Mammary epithelial cell (primary cell): ENCODE measurements around the gene KDM4B.

ENCODE experiments used
- EZH2 ChIP-seq: IDR thresholded peaks from 2 replicates; pipeline ENCODE4 v1.6.1; 2012; ENCODE audit warnings: low read length, inconsistent platforms, borderline replicate concordance
- TF ChIP-seq, protein P1 (sequence below), 2 donors: IDR thresholded peaks in 1 of 2; conservative IDR thresholded peaks in 1 of 2; 2 replicates each; pipeline ENCODE4 v1.5.1; 2011 to 2012; ENCODE audit warnings: inconsistent platforms in 2 of 2, low read length in 2 of 2, mild to moderate bottlenecking in 2 of 2, control low read depth in 1 of 2, low read depth in 1 of 2; ENCODE audit not compliant: insufficient read depth in 1 of 2; ENCODE audit errors: extremely low read depth in 1 of 2

DNA sequence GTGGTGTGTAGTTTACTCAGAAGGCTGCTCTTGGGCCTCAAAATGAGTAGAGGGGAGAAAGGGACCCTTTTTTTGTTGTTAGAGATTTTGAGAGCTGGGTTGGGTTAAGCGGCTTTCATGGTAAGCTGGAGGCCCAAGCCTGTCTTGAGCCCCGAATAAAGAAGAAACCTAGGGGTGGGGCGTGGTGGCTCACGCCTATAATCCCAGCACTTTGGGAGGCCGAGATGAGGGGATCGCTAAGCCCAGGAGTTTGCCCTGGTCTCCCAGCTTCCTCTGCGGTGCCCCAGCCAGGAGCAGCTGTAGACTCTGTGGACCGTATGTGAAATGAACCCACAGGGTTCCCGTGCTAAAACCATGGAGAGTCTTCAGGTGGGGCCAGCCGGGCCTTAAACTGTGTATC lies 56.1 kb downstream of the KDM4B start:
- TF ChIP-seq, protein P1, sequence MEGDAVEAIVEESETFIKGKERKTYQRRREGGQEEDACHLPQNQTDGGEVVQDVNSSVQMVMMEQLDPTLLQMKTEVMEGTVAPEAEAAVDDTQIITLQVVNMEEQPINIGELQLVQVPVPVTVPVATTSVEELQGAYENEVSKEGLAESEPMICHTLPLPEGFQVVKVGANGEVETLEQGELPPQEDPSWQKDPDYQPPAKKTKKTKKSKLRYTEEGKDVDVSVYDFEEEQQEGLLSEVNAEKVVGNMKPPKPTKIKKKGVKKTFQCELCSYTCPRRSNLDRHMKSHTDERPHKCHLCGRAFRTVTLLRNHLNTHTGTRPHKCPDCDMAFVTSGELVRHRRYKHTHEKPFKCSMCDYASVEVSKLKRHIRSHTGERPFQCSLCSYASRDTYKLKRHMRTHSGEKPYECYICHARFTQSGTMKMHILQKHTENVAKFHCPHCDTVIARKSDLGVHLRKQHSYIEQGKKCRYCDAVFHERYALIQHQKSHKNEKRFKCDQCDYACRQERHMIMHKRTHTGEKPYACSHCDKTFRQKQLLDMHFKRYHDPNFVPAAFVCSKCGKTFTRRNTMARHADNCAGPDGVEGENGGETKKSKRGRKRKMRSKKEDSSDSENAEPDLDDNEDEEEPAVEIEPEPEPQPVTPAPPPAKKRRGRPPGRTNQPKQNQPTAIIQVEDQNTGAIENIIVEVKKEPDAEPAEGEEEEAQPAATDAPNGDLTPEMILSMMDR (conservative IDR thresholded peaks at IDR 0.05 in 1 of 2, IDR thresholded peaks at IDR 0.05 in 1 of 2; ENCODE audit: extremely low read depth in 1 of 2, insufficient read depth in 1 of 2, low read depth in 1 of 2, low read length in 2 of 2), result no peak
- no peak for TF ChIP-seq EZH2
